Central memory CD4-positive, alpha-beta T cell (primary cell): ENCODE data around the gene POFUT1.
"Not testable (repeated sequence)": the region's sequence is repeated elsewhere in the genome, so short reads cannot be mapped to it uniquely, and the experiment has no call there.

Source experiments
- DNase-seq: peaks from one replicate; pipeline ENCODE4 v3.0.0; 2022

Gene POFUT1

GRCh38 chr20:32189691-32190615 lies 17.7 kb upstream of the POFUT1 start:
- peak; percentile 37 for DNase-seq

- DNase-seq: no peak
Observed at GRCh38 chr20:32190616-32191415, 16.9 kb upstream of the POFUT1 start.

GRCh38 chr20:32191422-32191821 lies 16.3 kb upstream of the POFUT1 start:
- DNase-seq: no peak

GRCh38 chr20:32191873-32192272 lies 15.8 kb upstream of the POFUT1 start:
- no peak for DNase-seq

GRCh38 chr20:32192698-32193097 lies 15.0 kb upstream of the POFUT1 start:
- DNase-seq: no peak

- DNase-seq: not testable (repeated sequence)
Observed at GRCh38 chr20:32193336-32193735, 14.3 kb upstream of the POFUT1 start.

GRCh38 chr20:32193996-32194395 lies 13.7 kb upstream of the POFUT1 start:
- no peak for DNase-seq

GRCh38 chr20:32195581-32195980 lies 12.1 kb upstream of the POFUT1 start:
- DNase-seq: no peak

GRCh38 chr20:32196613-32197012 lies 11.1 kb upstream of the POFUT1 start:
- DNase-seq: not testable (repeated sequence)

- DNase-seq: not testable (repeated sequence)
Observed at GRCh38 chr20:32197136-32197535, 10.5 kb upstream of the POFUT1 start.

- DNase-seq: no peak
Observed at GRCh38 chr20:32199006-32199405, 8.7 kb upstream of the POFUT1 start.

- no peak for DNase-seq
Observed at GRCh38 chr20:32201296-32201976, 6.2 kb upstream of the POFUT1 start.

- no peak for DNase-seq
Observed at GRCh38 chr20:32201977-32202363, 5.7 kb upstream of the POFUT1 start.

- DNase-seq: no peak
Observed at GRCh38 chr20:32203356-32204204, 4.1 kb upstream of the POFUT1 start.

GRCh38 chr20:32204205-32205109 lies 3.2 kb upstream of the POFUT1 start:
- DNase-seq: no peak

- DNase-seq: no peak
Observed at GRCh38 chr20:32205110-32205842, 2.4 kb upstream of the POFUT1 start.

GRCh38 chr20:32205843-32206759 lies 1.6 kb upstream of the POFUT1 start:
- no peak for DNase-seq

- DNase-seq: no peak
Observed at GRCh38 chr20:32206760-32207625, 687 bp upstream of the POFUT1 start.
